ENCODE results near the gene EXD3. TPM values are rescaled to one million over a fixed set of nuclear protein-coding genes. Genes with fewer than 3 reads are reported as not detected.

The EXD3 gene
- total and polyA plus RNA-seq, 2 of the 4 experiments (the other 2 are of a cell fraction), result 1.1 to 7.4 TPM

- Histone ChIP-seq H2BK120ac (ENCODE audit: low read depth, low read length) (no peak overlapping the region), H3K27me3 (ENCODE audit: control insufficient read depth, insufficient read depth, low read length) (no peaks in the 10 kb centered on the region), H3K4me2 (ENCODE audit: low read depth, low read length) (no peak overlapping the region), H3K18ac (ENCODE audit: low read depth, low read length) (no peak overlapping the region), H2AK5ac (ENCODE audit: low read depth, low read length) (no peak overlapping the region), H4K8ac (ENCODE audit: low read depth in 2 of 2, low read length in 2 of 2) (no peak overlapping the region), H2BK5ac (ENCODE audit: low read depth, low read length, poor library complexity, severe bottlenecking) (no peak overlapping the region), H4K20me1 (ENCODE audit: insufficient read depth, low read length) (peaks cover 3% of the 10 kb centered on the region), H3K9me3 (ENCODE audit: control insufficient read depth, insufficient read depth, low read length) (no peaks in the 10 kb centered on the region), H3K23ac (ENCODE audit: low read depth, low read length) (no peak overlapping the region), H3K36me3 (ENCODE audit: control insufficient read depth, insufficient read depth, low read length) (peaks cover 4% of the 10 kb centered on the region; the same call in 1 of the 2 replicates), H3K4me1 (ENCODE audit: control insufficient read depth, insufficient read depth, low read length) (peaks cover 11% of the 10 kb centered on the region), H2AFZ (replicated peaks; ENCODE audit: low read length, poor library complexity) (no peak overlapping the region), H3K9ac (ENCODE audit: low read depth, low read length) (no peak overlapping the region), H2BK20ac (ENCODE audit: low read depth, low read length) (no peak overlapping the region), H3K9me1 (ENCODE audit: insufficient read depth, low read length) (no peaks in the 10 kb centered on the region; the same call in 1 of the 2 replicates), H3K4me3 (ENCODE audit: insufficient read depth, low read depth, low read length) (no peak overlapping the region), H4K5ac (ENCODE audit: low read depth, low read length) (no peak overlapping the region), H4K91ac (ENCODE audit: insufficient read depth, low read depth, low read length) (no peak overlapping the region), H3K4ac (ENCODE audit: low read depth, low read length) (no peak overlapping the region), H3K56ac (ENCODE audit: extremely low read depth, insufficient read depth, low read length) (no peak overlapping the region), H2AK9ac (replicated peaks; ENCODE audit: low read depth, low read length, poor library complexity) (no peak overlapping the region), H3K27ac (ENCODE audit: insufficient read depth, low read length) (no peak overlapping the region), H2BK15ac (ENCODE audit: low read depth, low read length) (no peak overlapping the region), H3K79me1 (ENCODE audit: low read depth in 1 of 2, low read length in 2 of 2) (no peaks in the 10 kb centered on the region; a peak in 1 of 4 replicates), H3K14ac (replicated peaks; ENCODE audit: low read depth, low read length) (no peak overlapping the region)
- DNase-seq (no peak), ATAC-seq (ENCODE audit: low read depth) (no peak)
- no peak for TF ChIP-seq RFX5 (IDR thresholded peaks at IDR 0.05; ENCODE audit: low read depth, low read length)
- no peak for TF ChIP-seq ELK1 (IDR thresholded peaks at IDR 0.05; ENCODE audit: borderline replicate concordance, low read depth, low read length)
- in situ Hi-C loops (cut with MboI; ENCODE audit: low sequenced_read_pairs), result no loop called here
- ChIA-PET POLR2A (ENCODE audit: unreplicated experiment) (no interaction called here), CTCF (no interaction called here)
- intact Hi-C loops (cut with micrococcal nuclease), result no loop called here
- WGBS, 2 experiments (ENCODE audit: extremely low coverage in 2 of 2, insufficient read length in 1 of 2), result 97% methylated on average over 5 of the region's 28 CpGs; no CpG with 5 or more reads in 1 of the 2 experiments
- BruUV-seq (replicated peaks), result no TSS peak
- dilution Hi-C loops (cut with HindIII; ENCODE audit: low sequenced_read_pairs, unreplicated experiment), result no loop called here
Measured at GRCh38 chr9:137393176-137394150, 29.5 kb downstream of the EXD3 start.

All from IMR-90 (cell line).